Mesenchymal stem cell (in vitro differentiated cells and primary cell): ENCODE data around the gene RDH14.

Experiments used
- DNase-seq: peaks from one replicate; pipeline ENCODE4 v3.0.0-alpha.2; 2013
- H2AFZ ChIP-seq: one replicate; pipeline ENCODE4 v1.6.1; 2013; ENCODE audit warnings: low read depth, mild to moderate bottlenecking, control low read depth, inconsistent platforms, low read length, moderate library complexity
- H2AK5ac ChIP-seq: 2 replicates; pipeline ENCODE4 v1.6.1; 2013; ENCODE audit warnings: low read length, moderate library complexity, mild to moderate bottlenecking, inconsistent platforms; ENCODE audit not compliant: severe bottlenecking
- H2BK120ac ChIP-seq: one replicate; pipeline ENCODE4 v1.6.1; 2013; ENCODE audit warnings: low read depth, mild to moderate bottlenecking, inconsistent platforms, low read length, moderate library complexity
- H2BK12ac ChIP-seq, 2 experiments: one replicate each; pipeline ENCODE4 v1.6.1; 2013; ENCODE audit warnings: inconsistent platforms in 2 of 2, low read length in 2 of 2, mild to moderate bottlenecking in 2 of 2, moderate library complexity in 2 of 2, control low read depth in 1 of 2
- H2BK15ac ChIP-seq: one replicate; pipeline ENCODE4 v1.6.1; 2013; ENCODE audit warnings: mild to moderate bottlenecking, low read depth, inconsistent platforms; ENCODE audit not compliant: poor library complexity, severe bottlenecking
- H2BK5ac ChIP-seq: 2 replicates; pipeline ENCODE4 v1.6.1; 2013; ENCODE audit warnings: low read depth, mild to moderate bottlenecking, low read length, control low read depth, inconsistent platforms; ENCODE audit not compliant: poor library complexity, severe bottlenecking
- H3K14ac ChIP-seq, 2 experiments: one replicate each; pipeline ENCODE4 v1.6.1; 2013; ENCODE audit warnings: inconsistent platforms in 2 of 2, low read length in 2 of 2, control low read depth in 1 of 2, mild to moderate bottlenecking in 1 of 2, moderate library complexity in 1 of 2
- H3K18ac ChIP-seq, 2 experiments: one replicate each; pipeline ENCODE4 v1.6.1; 2013; ENCODE audit warnings: inconsistent platforms in 2 of 2, low read length in 2 of 2, control low read depth in 1 of 2, low read depth in 1 of 2, mild to moderate bottlenecking in 1 of 2
- H3K23ac ChIP-seq, 2 experiments: one replicate each; pipeline ENCODE4 v1.6.1; 2013; ENCODE audit warnings: inconsistent platforms in 2 of 2, low read length in 2 of 2, mild to moderate bottlenecking in 2 of 2, moderate library complexity in 2 of 2, control low read depth in 1 of 2
- H3K27ac ChIP-seq: 2 replicates; pipeline ENCODE4 v1.5.1; 2013; ENCODE audit warnings: mild to moderate bottlenecking, moderate library complexity, low read length, control low read depth, inconsistent platforms; ENCODE audit not compliant: poor library complexity, severe bottlenecking
- H3K27me3 ChIP-seq, 2 experiments: 2 replicates each; pipeline versions ENCODE4 v1.6.1 to v1.7.0; 2013; ENCODE audit warnings: low read length in 2 of 2, mild to moderate bottlenecking in 2 of 2, moderate library complexity in 2 of 2, control low read depth in 1 of 2, inconsistent platforms in 1 of 2; ENCODE audit not compliant: control insufficient read depth in 1 of 2, insufficient read depth in 1 of 2
- H3K36me3 ChIP-seq, 2 experiments: 2 replicates each; pipeline versions ENCODE4 v1.6.1 to v1.7.0; 2013; ENCODE audit warnings: low read length in 2 of 2, control low read depth in 1 of 2, inconsistent platforms in 1 of 2, low read depth in 1 of 2, mild to moderate bottlenecking in 1 of 2; ENCODE audit not compliant: insufficient read depth in 2 of 2, control insufficient read depth in 1 of 2
- H3K4ac ChIP-seq, 2 experiments: one replicate each; pipeline ENCODE4 v1.6.1; 2013; ENCODE audit warnings: inconsistent platforms in 2 of 2, low read length in 2 of 2, mild to moderate bottlenecking in 2 of 2, moderate library complexity in 2 of 2, control low read depth in 1 of 2, low read depth in 1 of 2
- H3K4me1 ChIP-seq: 2 replicates; pipeline ENCODE4 v1.6.1; 2013; ENCODE audit warnings: low read depth, low read length, control low read depth; ENCODE audit not compliant: control insufficient read depth, insufficient read depth
- H3K4me2 ChIP-seq: 2 replicates; pipeline ENCODE4 v1.6.1; 2013; ENCODE audit warnings: low read length, mild to moderate bottlenecking, inconsistent platforms; ENCODE audit not compliant: poor library complexity, severe bottlenecking
- H3K4me3 ChIP-seq, 2 experiments: 2 replicates each; pipeline versions ENCODE4 v1.5.1 to v1.7.0; 2013; ENCODE audit warnings: low read length in 2 of 2, mild to moderate bottlenecking in 2 of 2, control low read depth in 1 of 2, low read depth in 1 of 2; ENCODE audit not compliant: insufficient read depth in 1 of 2
- H3K79me1 ChIP-seq: replicated peaks from 2 replicates; pipeline ENCODE4 v1.6.1; 2013; ENCODE audit warnings: mild to moderate bottlenecking, control low read depth, low read length, inconsistent platforms; ENCODE audit not compliant: poor library complexity, severe bottlenecking
- H3K9ac ChIP-seq: 2 replicates; pipeline ENCODE4 v1.7.0; 2013; ENCODE audit warnings: mild to moderate bottlenecking, low read length, moderate library complexity
- H3K9me3 ChIP-seq: 2 replicates; pipeline ENCODE4 v1.7.0; 2013; ENCODE audit warnings: mild to moderate bottlenecking, low read length; ENCODE audit not compliant: control insufficient read depth
- H4K8ac ChIP-seq: one replicate; pipeline ENCODE4 v1.6.1; 2013; ENCODE audit warnings: inconsistent platforms, mild to moderate bottlenecking, low read length, moderate library complexity
- H4K91ac ChIP-seq: one replicate; pipeline ENCODE4 v1.6.1; 2013; ENCODE audit warnings: mild to moderate bottlenecking, low read length, inconsistent platforms
- WGBS: methylation state at CpG from one replicate; pipeline ENCODE4 v1.1.7; 2013; ENCODE audit warnings: mixed read lengths; 5-methylcytosine and 5-hydroxymethylcytosine counted together

Gene RDH14

DNA sequence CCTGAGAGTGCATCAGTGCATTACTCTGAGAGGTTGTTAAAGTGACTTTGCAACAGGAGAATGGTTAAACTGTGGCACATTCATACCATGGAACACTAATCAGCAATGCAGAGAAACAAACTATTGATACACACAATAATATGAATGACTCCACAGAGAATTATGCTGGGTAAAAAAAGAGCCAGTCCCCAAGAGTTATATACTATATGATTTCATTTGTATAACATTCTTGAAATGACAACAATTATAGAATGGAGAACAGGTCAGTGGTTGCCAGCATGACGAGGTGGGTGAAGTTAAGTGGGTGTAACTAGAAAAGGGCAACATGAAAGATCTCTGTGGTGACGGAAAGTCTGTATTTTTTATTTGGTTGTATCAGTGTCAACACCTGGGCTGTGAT, 31.9 kb upstream of the RDH14 start:
- Histone ChIP-seq H2BK5ac (no peak overlapping the region), H2BK12ac (no peak overlapping the region), H3K9me3 (peaks cover 5% of the 10 kb centered on the region), H3K23ac (no peak overlapping the region), H3K27me3 (no peaks in the 10 kb centered on the region), H3K14ac (no peak overlapping the region), H3K4me3 (no peak overlapping the region), H2BK120ac (no peak overlapping the region), H2AFZ (no peak overlapping the region), H2BK15ac (no peak overlapping the region), H4K8ac (no peak overlapping the region), H3K9ac (no peak overlapping the region), H3K4ac (no peak overlapping the region), H3K4me2 (no peak overlapping the region), H3K36me3 (no peaks in the 10 kb centered on the region), H3K27ac (no peak overlapping the region), H3K79me1 (no peaks in the 10 kb centered on the region), H4K91ac (no peak overlapping the region), H3K18ac (no peak overlapping the region), H2AK5ac (no peak overlapping the region), H3K4me1 (no peaks in the 10 kb centered on the region)
- 81% methylated on average over 2 of the region's 2 CpGs for WGBS
- no peak for DNase-seq

DNA sequence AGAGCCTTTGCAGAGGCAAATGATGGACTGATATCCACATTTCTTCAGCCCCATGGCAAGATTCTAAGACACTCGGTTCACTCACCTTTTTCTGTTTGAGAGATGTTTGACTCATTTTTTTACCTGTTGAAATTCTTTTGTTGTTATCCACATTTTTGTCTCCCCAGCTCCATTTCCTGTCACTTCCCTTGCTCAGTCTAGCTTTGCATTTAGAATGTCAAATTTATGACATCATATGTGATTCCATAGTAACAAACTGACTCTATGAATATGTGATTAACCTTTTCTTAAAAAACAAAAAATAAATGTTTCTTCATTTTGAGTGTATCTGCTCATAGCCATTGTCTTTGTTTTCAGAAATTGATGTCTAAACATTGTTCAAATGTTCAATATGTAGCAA, 28.9 kb upstream of the RDH14 start, which contains the start of gene NT5C1B:
TSS of gene NT5C1B (minus strand) at position 216 of the 400 bp plus-strand sequence. CDS start at position 115, 101 bp downstream.
- H3K14ac ChIP-seq: no peak within 1 kb of the TSS
- no peak within 1 kb of the TSS for H4K91ac ChIP-seq
- H2BK12ac ChIP-seq: no peak within 1 kb of the TSS
- H3K4me3 ChIP-seq: no peak within 1 kb of the TSS
- no peak within 1 kb of the TSS for H3K4ac ChIP-seq
- 100% methylated on average over 1 of the region's 1 CpG for WGBS
- H2AFZ ChIP-seq: no peak within 1 kb of the TSS
- H3K27me3 ChIP-seq: no peaks in the 10 kb centered on the region
- no peak within 1 kb of the TSS for H3K23ac ChIP-seq
- no peaks in the 10 kb centered on the region for H3K4me1 ChIP-seq
- no peak within 1 kb of the TSS for H2BK120ac ChIP-seq
- H3K27ac ChIP-seq: no peak within 1 kb of the TSS
- peaks cover 14% of the 10 kb centered on the region for H3K9me3 ChIP-seq
- no peak within 1 kb of the TSS for H3K18ac ChIP-seq
- H3K36me3 ChIP-seq: peaks cover 0 to 2% of the 10 kb centered on the region in 2 experiments
- no peak within 1 kb of the TSS for H2AK5ac ChIP-seq
- H4K8ac ChIP-seq: no peak within 1 kb of the TSS
- no peak within 1 kb of the TSS for H3K9ac ChIP-seq
- H3K79me1 ChIP-seq: no peaks in the 10 kb centered on the region
- DNase-seq: no peak
- no peak within 1 kb of the TSS for H3K4me2 ChIP-seq
- no peak within 1 kb of the TSS for H2BK5ac ChIP-seq
- no peak within 1 kb of the TSS for H2BK15ac ChIP-seq

DNA sequence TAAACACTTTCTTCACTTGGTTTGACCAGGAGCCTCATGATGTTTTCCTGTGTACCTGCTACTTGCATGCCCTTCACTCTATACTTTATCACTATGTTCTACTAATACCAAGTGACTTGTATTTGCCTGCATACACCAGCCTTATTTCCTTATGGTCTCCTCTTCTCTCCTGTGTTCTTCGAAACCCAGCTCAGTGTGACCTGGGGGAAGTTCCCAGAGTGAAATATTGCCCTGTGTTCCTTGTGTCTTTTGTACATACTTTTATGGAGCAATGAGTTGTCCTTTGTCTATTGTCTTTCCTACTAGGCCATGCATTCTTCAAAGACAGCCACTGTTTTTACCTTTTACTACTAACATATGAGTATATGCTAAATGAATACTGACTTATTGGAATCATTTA, 28.3 kb upstream of the RDH14 start:
- DNase-seq: no peak
- Histone ChIP-seq H3K9me3 (peaks cover 14% of the 10 kb centered on the region), H3K27me3 (no peaks in the 10 kb centered on the region), H3K27ac (no peak overlapping the region), H3K18ac (no peak overlapping the region), H3K23ac (no peak overlapping the region), H3K9ac (no peak overlapping the region), H2BK120ac (no peak overlapping the region), H2BK5ac (no peak overlapping the region), H3K4ac (no peak overlapping the region), H2AK5ac (no peak overlapping the region), H2BK15ac (no peak overlapping the region), H3K4me1 (no peaks in the 10 kb centered on the region), H3K79me1 (no peaks in the 10 kb centered on the region), H3K14ac (no peak overlapping the region), H2BK12ac (no peak overlapping the region), H3K4me2 (no peak overlapping the region), H4K91ac (no peak overlapping the region), H2AFZ (no peak overlapping the region), H3K36me3 (peaks cover 0 to 6% of the 10 kb centered on the region in 2 experiments), H3K4me3 (no peak overlapping the region), H4K8ac (no peak overlapping the region)
- WGBS: no CpG with 5 or more reads among the region's 1 CpG

DNA sequence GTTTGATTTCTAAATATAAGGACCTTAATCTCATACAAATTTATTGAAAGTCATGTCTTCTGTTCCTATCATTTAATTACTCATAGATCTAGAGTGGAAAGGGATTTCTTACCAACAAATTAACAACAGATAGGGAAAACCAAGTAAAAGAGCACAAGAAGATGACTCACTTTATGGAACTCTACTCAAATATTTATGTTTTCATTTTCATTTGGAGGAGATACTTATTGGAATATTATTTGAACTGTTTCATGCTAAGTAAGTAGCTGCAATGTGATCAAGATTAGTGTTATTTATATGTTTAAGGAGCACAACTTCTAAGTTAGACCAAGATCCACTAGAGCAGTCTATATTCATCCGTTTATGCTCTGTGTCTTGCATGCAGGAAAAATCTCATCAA, 27.6 kb upstream of the RDH14 start:
- Histone ChIP-seq H3K4me2 (no peak overlapping the region), H3K79me1 (no peaks in the 10 kb centered on the region), H2BK15ac (no peak overlapping the region), H3K36me3 (peaks cover 0 to 6% of the 10 kb centered on the region in 2 experiments), H3K27me3 (no peaks in the 10 kb centered on the region), H3K4me1 (no peaks in the 10 kb centered on the region), H3K9me3 (peaks cover 14% of the 10 kb centered on the region), H3K4ac (no peak overlapping the region), H2BK5ac (no peak overlapping the region), H2AK5ac (no peak overlapping the region), H4K91ac (no peak overlapping the region), H3K23ac (no peak overlapping the region), H2BK12ac (no peak overlapping the region), H3K4me3 (no peak overlapping the region), H3K27ac (no peak overlapping the region), H3K9ac (no peak overlapping the region), H3K14ac (no peak overlapping the region), H2BK120ac (no peak overlapping the region), H4K8ac (no peak overlapping the region), H2AFZ (no peak overlapping the region), H3K18ac (no peak overlapping the region)
- DNase-seq: no peak
- WGBS: no CpG with 5 or more reads among the region's 1 CpG
